Measurements from ENCODE around the gene PCDH1.
A peak's percentile ranks its signal among the peaks of the same experiment; 100 is the strongest.

PCDH1 gene

DNA sequence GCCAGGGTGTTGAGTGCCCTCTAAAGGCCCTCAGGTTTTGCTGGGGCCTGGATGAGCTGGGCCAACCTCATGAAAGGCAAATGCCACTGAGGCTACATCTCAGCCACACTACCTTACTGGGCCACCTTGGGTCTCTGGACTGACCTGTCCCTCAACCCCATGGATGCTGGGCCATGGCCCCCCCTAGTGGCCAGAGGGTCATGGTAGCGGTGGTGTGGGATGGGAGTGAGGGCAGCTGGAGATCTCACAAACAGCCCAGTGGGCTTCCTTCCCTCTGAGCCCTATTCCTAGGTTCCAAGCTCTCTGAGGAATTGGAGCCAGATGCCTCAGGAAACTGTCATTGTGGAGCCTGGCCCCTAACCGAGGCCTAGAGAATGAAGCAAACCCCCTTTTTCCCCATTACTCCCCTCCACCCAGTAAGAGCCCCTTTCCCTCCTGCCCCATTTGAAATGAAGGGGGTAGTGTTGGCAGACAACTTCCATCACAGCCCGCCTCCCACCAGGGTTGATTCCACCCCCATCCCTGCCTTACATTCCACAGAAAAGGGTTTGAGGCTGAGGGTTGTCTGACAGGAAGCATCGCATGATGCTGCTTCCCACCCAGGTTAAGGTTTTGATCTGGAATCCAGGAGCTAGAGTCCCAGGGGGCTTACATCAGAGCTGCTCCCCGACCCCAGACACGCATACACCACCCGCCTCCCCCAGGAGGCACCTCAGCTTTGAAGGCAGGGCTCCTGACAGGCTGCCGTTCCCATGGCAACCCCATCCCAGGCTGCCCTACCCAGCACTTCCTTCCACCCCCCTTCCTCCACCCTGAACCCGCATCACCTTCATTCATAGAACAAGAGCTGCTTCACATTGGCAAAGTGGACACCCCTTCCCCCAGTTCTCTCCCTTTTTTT lies 63.9 kb downstream of the PCDH1 start:
- Histone ChIP-seq H3K4me1 (peaks cover 13% of the 10 kb centered on the region), H3K4me3 (ENCODE audit: low read depth, low read length) (no peak overlapping the region), H2AFZ (peak overlapping the region; percentile 34), H3K9me3 (ENCODE audit: control insufficient read depth, low read length) (no peaks in the 10 kb centered on the region), H3K36me3 (ENCODE audit: control insufficient read depth, insufficient read depth, low read length) (no peaks in the 10 kb centered on the region), H3K27ac (peak overlapping the region; percentile 53), H3K9ac (no peak overlapping the region), H3K4me2 (ENCODE audit: low read length) (no peak overlapping the region), H3K79me2 (no peaks in the 10 kb centered on the region), H3K27me3 (ENCODE audit: control insufficient read depth, insufficient read depth, low read length) (no peaks in the 10 kb centered on the region)
- TF ChIP-seq, protein P1, sequence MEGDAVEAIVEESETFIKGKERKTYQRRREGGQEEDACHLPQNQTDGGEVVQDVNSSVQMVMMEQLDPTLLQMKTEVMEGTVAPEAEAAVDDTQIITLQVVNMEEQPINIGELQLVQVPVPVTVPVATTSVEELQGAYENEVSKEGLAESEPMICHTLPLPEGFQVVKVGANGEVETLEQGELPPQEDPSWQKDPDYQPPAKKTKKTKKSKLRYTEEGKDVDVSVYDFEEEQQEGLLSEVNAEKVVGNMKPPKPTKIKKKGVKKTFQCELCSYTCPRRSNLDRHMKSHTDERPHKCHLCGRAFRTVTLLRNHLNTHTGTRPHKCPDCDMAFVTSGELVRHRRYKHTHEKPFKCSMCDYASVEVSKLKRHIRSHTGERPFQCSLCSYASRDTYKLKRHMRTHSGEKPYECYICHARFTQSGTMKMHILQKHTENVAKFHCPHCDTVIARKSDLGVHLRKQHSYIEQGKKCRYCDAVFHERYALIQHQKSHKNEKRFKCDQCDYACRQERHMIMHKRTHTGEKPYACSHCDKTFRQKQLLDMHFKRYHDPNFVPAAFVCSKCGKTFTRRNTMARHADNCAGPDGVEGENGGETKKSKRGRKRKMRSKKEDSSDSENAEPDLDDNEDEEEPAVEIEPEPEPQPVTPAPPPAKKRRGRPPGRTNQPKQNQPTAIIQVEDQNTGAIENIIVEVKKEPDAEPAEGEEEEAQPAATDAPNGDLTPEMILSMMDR (IDR thresholded peaks at IDR 0.05): peak; percentile 73

DNA sequence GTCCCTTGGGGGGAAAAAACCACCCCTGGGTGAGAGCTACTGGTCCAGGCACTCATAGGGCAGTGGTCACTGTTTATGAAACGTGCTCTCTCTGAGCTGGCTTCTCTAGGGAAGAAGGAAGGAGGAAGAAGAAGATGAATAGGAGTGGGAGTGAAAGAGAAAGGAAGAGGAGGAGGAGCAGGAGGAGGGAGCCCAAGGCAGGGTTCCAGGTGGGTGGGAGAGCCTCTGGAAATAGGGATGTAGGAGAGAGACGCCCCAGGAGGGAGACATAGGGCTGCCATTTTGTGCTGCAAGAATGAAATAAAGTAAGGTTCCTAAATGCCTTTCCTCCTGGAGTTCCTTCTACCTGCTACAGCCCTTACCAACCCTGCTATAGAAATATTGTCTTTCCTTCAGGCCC lies 65.7 kb downstream of the PCDH1 start:
- no peak overlapping the region for H3K4me3 ChIP-seq (ENCODE audit: low read depth, low read length)
- H3K27ac ChIP-seq: no peak overlapping the region

DNA sequence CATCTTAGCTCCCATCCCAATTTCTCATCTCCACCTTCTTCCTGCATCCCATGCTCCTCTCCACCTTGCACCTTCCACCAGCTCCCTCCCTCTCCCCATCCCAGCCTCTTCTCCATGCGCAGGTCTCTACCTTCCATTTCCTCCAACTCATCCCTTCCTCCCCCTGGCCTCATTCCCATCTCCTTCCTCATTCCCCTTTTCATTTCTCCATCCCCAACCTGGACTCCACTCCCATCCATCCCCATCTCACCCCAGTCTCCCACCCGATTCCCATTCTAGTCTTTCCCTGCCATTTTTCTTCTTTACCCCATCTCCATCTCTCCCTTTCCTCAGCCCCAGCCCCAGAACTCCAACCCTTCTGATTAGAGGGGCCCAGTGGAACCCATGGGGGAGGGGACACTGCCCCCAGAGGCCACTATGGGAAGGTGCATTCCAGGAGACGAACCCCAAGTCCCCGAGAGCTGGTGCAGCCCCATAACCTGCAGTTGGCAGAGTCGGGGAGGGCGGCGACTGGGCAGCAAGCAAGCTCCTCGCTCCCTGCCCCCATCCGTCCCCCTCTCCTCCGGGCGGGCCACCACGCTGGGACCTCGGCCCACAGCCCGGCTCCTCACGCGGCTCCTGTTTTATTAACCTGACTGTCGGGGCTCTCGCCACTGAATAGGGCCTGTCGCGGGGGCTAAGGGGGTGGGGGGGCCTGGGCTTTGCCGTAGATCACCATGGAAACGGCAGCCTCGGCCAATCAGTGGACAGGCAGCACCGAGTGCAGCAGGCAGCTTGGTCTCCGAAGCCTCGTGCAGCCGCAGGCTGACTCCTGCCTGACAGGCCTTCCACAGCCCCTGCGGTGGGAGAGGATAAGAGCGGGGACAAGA lies 66.7 kb downstream of the PCDH1 start:
- Histone ChIP-seq H3K4me3 (ENCODE audit: low read depth, low read length) (no peak overlapping the region), H3K36me3 (ENCODE audit: control insufficient read depth, insufficient read depth, low read length) (no peaks in the 10 kb centered on the region), H3K79me2 (no peaks in the 10 kb centered on the region), H2AFZ (peak overlapping the region; percentile 88), H3K27ac (no peak overlapping the region), H3K9me3 (ENCODE audit: control insufficient read depth, low read length) (no peaks in the 10 kb centered on the region), H3K4me1 (peaks cover 13% of the 10 kb centered on the region), H3K27me3 (ENCODE audit: control insufficient read depth, insufficient read depth, low read length) (no peaks in the 10 kb centered on the region), H3K4me2 (ENCODE audit: low read length) (peak overlapping the region; percentile 20), H3K9ac (no peak overlapping the region)
- TF ChIP-seq, protein P1 (IDR thresholded peaks at IDR 0.05): peak; percentile 87

More for the DNA sequence above, 65.7 kb downstream of the PCDH1 start:
- Histone ChIP-seq H3K27me3 (ENCODE audit: control insufficient read depth, insufficient read depth, low read length) (no peaks in the 10 kb centered on the region), H3K9me3 (ENCODE audit: control insufficient read depth, low read length) (no peaks in the 10 kb centered on the region), H3K79me2 (no peaks in the 10 kb centered on the region), H3K4me2 (ENCODE audit: low read length) (no peak overlapping the region), H3K36me3 (ENCODE audit: control insufficient read depth, insufficient read depth, low read length) (no peaks in the 10 kb centered on the region), H2AFZ (peak overlapping the region; percentile 8), H3K4me1 (peaks cover 13% of the 10 kb centered on the region), H3K9ac (no peak overlapping the region)
- TF ChIP-seq, protein P1 (IDR thresholded peaks at IDR 0.05): no peak

DNA sequence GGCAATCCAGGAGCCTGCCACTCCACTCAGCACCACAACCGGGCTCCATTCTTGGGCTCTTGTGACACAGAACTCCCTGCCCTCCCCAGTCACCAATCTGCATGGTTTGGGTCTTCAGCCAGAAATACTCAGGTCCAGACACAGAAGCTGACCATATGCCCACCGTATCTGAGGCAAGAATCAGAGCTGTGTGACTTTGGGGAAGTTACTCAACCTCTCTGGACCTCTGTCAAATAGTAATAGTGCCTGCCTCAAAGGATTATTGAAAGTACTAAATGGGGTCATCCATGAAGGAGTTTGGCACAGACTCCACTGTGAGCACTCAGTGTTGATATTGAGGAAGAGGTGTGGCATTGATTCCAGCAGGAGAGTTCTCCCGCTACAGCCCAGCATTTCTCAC lies 67.5 kb downstream of the PCDH1 start:
- H3K4me3 ChIP-seq (ENCODE audit: low read depth, low read length): no peak overlapping the region
- no peaks in the 10 kb centered on the region for H3K79me2 ChIP-seq
- H3K27me3 ChIP-seq (ENCODE audit: control insufficient read depth, insufficient read depth, low read length): no peaks in the 10 kb centered on the region
- TF ChIP-seq, protein P1 (IDR thresholded peaks at IDR 0.05): no peak
- peaks cover 11% of the 10 kb centered on the region for H3K4me1 ChIP-seq
- no peak overlapping the region for H3K27ac ChIP-seq
- no peak overlapping the region for H3K9ac ChIP-seq
- H2AFZ ChIP-seq: no peak overlapping the region
- H3K36me3 ChIP-seq (ENCODE audit: control insufficient read depth, insufficient read depth, low read length): no peaks in the 10 kb centered on the region
- no peak overlapping the region for H3K4me2 ChIP-seq (ENCODE audit: low read length)
- H3K9me3 ChIP-seq (ENCODE audit: control insufficient read depth, low read length): no peaks in the 10 kb centered on the region
